AG08396 (cell line): ENCODE data around the gene MRPL55.

Source experiments
- DNase-seq: peaks from one replicate; pipeline ENCODE4 v3.0.0; 2012; ENCODE audit warnings: low spot score, mixed read lengths

The MRPL55 gene

GRCh38 chr1:228100822-228101613 is 8.1 kb downstream of the MRPL55 start:
- DNase-seq = peak; percentile 11

GRCh38 chr1:228099331-228099732 is 9.8 kb downstream of the MRPL55 start:
- peak; percentile 2 for DNase-seq

- no peak for DNase-seq
These were observed 10.7 kb downstream of the MRPL55 start for GRCh38 chr1:228098323-228098931.

GRCh38 chr1:228097333-228098081 is 11.6 kb downstream of the MRPL55 start:
- DNase-seq = no peak

GRCh38 chr1:228096416-228097332 is 12.4 kb downstream of the MRPL55 start:
- no peak for DNase-seq

GRCh38 chr1:228095938-228096337 is 13.2 kb downstream of the MRPL55 start:
- no peak for DNase-seq

- DNase-seq = no peak
These were observed 13.9 kb downstream of the MRPL55 start for GRCh38 chr1:228095161-228095560.

- no peak for DNase-seq
These were observed 14.6 kb downstream of the MRPL55 start for GRCh38 chr1:228094432-228095016.

- no peak for DNase-seq
These were observed 15.8 kb downstream of the MRPL55 start for GRCh38 chr1:228093050-228093906.

GRCh38 chr1:228092342-228093049 is 16.6 kb downstream of the MRPL55 start:
- DNase-seq = no peak

- no peak for DNase-seq
These were observed 18.0 kb downstream of the MRPL55 start for GRCh38 chr1:228091084-228091483.

- DNase-seq = no peak
These were observed 18.5 kb downstream of the MRPL55 start for GRCh38 chr1:228090613-228091081.

- no peak for DNase-seq
These were observed 19.3 kb downstream of the MRPL55 start for GRCh38 chr1:228089519-228090380.

- no peak for DNase-seq
These were observed 20.3 kb downstream of the MRPL55 start for GRCh38 chr1:228088586-228089498.

GRCh38 chr1:228087771-228088251 is 21.3 kb downstream of the MRPL55 start:
- peak; percentile 52 for DNase-seq

- DNase-seq = peak; percentile 69
These were observed 23.7 kb downstream of the MRPL55 start for GRCh38 chr1:228085287-228085951.

GRCh38 chr1:228084797-228085196 is 24.3 kb downstream of the MRPL55 start:
- DNase-seq = no peak
